HG03469 (cell line): ENCODE measurements around the gene TMEM175.
"Not testable (repeated sequence)": the region's sequence is repeated elsewhere in the genome, so short reads cannot be mapped to it uniquely, and the experiment has no call there.

Experiments used
- ATAC-seq: cut with Tn5 transposase; IDR thresholded peaks from one replicate; pipeline ENCODE4 v1.9.1; 2021; ENCODE audit warnings: mild to moderate bottlenecking, moderate library complexity, moderate number of reproducible peaks; ENCODE audit not compliant: unreplicated experiment

TMEM175 gene

DNA sequence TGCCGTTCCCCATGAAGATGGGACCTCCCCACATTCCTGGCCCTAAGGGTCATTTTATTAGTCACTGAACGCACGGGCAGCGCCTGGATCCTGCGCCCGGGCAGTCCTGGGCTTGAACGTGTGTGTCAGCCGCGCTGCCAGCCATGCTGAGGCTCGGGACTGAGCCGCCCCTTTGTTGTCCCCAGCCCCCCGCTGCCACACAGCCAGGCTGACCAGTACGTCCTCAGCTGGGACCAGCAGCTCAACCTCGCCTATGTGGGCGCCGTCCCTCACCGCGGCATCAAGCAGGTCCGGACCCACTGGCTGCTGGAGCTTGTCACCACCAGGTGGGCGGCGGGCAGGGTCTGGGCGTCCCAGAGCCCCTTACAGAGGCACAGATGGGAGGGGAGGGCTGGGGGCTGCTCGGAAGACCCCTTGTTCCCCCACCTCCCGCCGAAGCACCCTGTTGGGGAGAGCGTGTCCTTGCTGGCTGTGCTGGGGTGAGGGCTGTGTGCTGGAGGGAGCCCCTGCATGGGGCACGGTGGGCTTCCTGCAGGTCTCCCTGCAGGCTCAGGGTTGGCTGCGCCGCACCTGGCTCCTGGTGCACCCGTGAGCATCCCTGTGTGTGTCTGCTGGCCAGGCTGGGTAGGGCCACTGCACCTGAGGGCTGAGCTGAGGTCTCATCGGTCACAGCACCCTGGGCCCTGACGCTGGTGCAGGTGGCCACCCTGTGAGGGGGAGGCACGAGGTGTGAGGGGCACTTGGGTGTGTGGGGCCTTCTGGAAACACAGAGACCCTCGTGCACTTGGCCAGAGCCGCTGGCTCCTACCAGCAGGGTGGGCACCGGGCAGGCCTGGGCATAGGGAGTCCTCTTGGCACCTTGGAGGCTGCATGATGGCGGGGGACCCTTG, 55.6 kb downstream of the TMEM175 start:
- ATAC-seq, result no peak

GRCh38 chr4:988726-989721, 56.8 kb downstream of the TMEM175 start:
- no peak for ATAC-seq

DNA sequence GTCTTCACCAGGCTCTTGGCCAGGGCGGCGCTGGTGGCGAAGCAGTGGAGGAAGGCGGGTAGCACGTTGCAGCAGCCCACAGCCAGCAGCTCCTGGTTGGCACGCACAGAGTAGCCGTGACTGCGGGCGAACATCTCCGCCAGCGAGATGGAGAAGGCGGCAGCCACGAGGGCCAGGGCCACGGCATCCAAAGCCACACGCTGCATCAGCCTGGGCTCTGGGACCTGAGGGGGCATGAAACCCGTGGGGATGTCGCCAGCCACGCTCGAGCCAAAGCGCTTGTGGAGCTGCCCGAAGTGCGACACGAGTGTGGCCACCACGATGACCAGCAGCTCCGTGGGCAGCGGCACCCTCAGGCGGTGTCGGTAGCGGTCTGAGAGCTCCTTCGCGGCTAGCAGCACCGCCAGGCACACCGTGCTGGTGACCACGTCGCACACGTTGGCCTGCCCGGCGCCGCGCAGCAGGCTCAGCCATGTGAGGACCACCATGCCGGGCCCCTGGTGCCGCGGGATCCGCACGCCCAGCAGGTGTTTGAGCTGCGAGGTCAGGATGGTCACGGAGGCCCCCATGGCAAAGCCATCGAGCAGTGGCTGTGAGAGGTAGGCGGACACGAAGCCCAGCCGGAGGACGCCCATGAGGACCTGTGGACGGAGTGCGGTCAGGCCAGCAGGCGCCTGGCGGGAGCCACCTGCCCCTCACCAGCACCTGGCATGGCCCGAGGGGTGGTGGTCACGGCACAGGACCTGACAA, 57.6 kb downstream of the TMEM175 start:
- ATAC-seq, result no peak

DNA sequence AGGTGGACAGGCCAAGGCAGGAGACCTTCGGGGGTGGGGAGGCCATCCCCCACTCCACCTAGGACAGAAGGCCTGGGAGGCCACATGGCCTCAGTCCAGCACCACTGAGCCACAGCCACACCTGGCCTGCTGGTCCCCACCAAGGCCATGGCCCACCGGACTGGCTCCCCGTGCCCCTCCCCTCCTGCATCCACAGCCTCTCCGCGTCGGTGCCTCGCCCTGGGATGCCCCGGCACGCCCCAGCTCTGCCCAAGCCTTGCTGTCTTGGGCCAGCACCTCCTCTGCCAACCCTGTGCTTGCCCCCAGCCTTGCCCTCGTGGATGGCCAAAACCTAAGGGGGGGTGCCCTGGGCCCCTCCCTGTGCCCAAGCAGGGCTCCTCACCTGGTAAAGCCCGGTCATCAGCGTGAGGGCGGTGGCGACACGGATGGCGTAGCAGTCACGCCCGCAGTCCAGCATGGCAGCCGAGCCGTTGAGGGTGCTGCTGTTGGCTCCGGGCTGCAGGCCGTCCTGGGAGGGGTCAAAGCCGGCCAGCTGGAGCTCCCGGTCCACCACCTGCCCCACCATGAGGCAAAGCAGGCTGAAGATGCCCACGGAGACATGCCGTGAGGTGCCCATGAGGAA, 58.6 kb downstream of the TMEM175 start:
- no peak for ATAC-seq

DNA sequence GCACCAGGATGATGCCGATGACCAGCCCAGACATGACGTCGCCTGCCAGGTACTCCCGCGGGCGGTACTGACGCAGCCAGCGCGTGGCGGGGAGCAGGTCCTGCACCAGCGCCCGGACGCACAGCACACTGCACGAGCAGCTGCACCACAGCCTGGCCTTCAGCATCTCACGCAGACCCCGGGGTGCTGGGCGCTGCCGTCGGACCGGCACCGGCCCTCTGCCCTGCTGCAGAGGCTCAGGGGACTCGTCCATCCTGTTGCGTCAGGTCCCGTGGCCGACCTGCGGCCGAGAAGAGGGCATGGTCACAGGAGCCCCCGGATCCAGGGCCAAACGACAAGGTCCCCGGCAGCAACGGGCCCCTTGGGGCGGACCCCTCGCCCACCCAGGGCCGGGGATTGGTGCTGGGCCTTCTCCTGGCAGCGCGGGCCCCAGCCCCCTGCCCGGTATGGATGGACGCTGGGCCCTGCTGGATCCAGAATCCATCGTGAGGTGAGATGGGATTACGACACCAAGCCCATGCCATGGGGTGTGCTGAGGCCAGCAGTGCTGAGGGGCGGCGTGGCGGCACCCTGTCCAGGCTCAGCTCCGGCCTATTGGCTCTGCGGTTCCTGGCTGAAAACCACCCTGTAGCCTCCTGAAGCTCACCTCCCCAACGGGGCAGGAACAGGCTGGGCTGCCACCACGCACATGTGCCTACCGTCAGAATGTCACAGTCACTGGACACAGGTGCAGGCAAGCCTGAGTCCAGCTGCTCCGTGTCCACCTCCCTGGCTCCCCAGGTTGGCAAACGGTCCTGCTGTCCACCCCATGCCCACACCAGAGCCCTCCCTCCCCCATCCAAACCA, 59.4 kb downstream of the TMEM175 start:
- ATAC-seq, result no peak

- ATAC-seq, result no peak
Measured at GRCh38 chr4:992297-993110, 60.2 kb downstream of the TMEM175 start.

GRCh38 chr4:993111-994029, 61.1 kb downstream of the TMEM175 start, which contains the start of gene SLC26A1:
Gene SLC26A1, minus strand, starts transcription at chr4:993404. Its CDS starts 1,701 bp downstream, at chr4:991703.
- no peak for ATAC-seq

- no peak for ATAC-seq
Measured at GRCh38 chr4:995311-996026, 63.2 kb downstream of the TMEM175 start.

DNA sequence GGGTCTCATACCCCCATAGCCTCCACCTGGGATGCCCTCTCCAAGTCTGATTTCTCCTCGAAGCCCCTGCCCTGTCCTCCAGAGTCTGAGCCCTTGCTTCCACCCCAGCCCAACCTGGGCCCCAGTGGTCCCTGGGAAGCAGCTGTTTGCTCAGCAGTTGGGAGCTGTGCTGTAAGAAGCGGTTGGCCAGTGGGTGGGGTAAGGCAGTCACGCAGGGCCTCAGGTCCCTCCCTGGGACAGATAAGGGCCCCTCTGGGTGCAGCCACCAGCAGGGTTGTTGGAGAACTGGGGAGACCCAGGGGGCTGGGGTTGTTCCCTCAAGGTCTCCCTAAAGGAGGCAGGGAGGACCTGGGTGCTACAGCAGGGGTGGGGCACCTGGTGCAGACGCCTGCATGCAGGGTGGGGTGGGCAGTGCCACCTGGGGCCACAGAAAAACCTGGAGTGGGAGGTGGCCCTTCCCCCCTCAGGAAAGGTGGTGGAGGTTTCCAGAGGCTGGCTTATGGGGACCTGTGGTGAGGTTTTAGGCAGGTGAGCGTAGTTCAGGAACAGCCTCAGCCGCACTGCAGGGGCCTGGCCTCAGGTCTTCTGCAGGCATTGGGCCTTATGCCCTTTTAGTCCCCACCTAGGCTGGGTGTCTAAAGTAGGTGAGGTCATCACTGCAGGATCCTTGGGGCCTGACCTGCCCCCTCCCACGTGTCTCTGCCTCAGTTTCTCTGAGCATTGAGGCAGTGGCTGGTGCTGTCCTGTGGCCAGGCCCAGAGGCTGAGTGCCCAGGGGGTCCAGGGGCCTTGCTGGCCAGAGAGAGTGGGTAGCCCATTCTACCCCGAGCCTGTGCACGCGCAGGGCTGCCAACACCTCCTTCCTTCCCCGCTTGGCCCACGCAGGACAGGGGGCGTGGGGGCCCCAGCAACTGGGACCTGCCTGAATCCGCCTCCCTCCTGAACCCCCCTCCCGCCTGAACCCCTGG, 64.1 kb downstream of the TMEM175 start:
- no peak for ATAC-seq

- no peak for ATAC-seq
Measured at GRCh38 chr4:996997-997374, 64.7 kb downstream of the TMEM175 start.

- ATAC-seq, result no peak
Measured at GRCh38 chr4:997375-998071, 65.3 kb downstream of the TMEM175 start.

GRCh38 chr4:998096-998691, 65.9 kb downstream of the TMEM175 start:
- no peak for ATAC-seq

DNA sequence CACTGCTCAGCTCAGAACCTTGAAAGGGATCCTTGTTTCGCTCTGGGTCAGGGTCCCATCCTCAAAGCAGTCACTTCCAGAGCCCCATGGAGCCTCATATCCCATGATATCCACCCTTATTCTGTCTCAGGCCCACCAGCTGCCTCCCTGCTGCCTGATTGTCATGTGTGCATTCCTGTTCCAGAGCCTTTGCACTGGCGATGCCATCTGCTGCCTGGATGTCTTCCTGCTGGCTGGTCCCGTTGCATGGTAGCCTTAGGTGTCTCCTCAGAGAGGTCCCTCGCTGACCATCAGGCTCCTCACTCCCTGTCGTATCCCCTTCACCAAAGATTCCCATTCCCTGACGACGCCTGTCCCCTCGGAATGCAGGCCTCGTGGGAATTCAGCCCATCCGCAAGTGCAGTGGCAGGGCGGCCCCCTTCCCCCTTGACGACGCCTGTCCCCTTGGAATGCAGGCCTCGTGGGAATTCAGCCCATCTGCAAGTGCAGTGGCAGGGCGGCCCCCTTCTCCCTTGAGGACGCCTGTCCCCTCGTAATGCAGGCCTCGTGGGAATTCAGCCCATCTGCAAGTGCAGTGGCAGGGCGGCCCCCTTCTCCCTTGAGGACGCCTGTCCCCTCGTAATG, 67.1 kb downstream of the TMEM175 start:
- ATAC-seq, result not testable (repeated sequence)

- no peak for ATAC-seq
Measured at GRCh38 chr4:999882-1000425, 67.7 kb downstream of the TMEM175 start.
